ENCODE results near the gene SLC25A17.
"Not testable (repeated sequence)": the region's sequence is repeated elsewhere in the genome, so short reads cannot be mapped to it uniquely, and the experiment has no call there.

The SLC25A17 gene

DNA sequence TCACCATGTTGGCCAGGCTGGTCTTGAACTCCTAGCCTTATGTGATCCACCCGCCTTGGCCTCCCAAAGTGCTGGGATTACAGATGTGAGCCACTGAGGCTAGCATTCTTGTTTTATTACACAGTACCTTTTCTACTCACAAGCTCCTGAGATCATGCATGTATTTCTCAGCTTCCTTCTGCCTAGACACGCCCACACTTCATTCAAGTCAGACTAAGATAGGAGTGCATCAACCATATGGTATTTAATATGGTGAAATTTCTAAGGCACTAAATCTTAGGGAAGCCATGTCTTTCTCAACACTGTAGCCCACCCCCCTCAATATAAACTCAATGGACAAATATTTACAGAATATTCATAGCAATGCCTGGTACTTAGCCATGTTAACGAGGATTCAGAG, 62.1 kb downstream of the SLC25A17 start:
- no peak for DNase-seq (ENCODE audit: low spot score)

DNA sequence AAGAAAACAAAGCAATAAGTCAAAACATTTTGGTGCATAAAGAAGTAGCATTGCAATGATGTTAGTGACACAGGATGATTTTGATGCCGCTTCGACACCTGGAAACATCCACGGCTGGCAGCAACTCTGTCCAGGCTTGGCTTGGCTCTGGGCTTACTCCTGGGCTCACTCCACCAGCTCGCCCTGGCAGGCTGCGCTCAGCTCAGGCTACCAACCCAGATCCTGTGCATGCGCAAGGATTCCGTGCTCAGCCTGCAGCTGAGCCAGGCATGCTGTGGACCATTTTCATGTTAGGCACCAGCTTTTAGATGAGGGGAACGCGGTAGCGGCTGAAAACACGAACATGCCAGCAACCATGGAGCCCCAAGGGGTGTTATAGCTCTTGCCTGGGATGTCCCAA, 66.0 kb downstream of the SLC25A17 start:
- no peak for DNase-seq (ENCODE audit: low spot score)

DNA sequence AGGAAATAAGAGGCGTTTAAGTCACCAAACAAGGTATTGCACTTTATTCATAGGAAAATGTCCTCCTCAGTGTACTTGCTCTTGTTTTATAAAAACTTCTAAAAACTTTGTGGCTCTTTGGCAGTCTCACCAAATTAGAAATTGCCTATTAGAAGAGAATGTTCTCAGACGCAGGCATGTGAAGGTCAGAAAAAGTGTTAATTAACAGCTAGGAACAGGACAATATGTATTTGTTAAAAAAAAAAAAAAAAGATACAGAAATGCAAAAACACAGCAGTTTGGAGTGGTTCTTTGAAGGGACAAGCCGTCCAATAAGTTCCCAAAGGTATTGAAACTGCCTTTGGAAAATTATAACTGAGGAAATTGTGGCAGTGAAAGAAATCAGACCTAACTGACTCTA, 67.9 kb downstream of the SLC25A17 start:
- DNase-seq (ENCODE audit: low spot score), result no peak

DNA sequence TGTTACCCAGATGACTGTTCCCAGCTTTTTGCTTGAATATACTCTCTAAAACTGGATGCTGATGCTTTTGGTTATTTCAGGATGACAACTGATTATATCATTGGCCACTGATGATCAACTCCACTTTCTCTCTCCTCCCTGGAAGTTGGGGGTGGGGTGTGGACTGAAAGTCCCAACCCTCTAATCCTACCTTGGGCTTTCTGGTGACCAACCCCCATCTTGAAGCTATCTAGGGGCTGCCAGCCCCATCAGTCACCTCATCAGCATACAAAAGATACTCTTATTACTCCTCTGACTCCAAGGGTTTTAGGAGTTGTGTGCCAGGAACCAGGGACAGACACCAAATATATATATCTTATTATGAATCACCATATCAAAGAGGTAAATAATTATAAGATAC, 69.3 kb downstream of the SLC25A17 start:
- DNase-seq (ENCODE audit: low spot score), result no peak

DNA sequence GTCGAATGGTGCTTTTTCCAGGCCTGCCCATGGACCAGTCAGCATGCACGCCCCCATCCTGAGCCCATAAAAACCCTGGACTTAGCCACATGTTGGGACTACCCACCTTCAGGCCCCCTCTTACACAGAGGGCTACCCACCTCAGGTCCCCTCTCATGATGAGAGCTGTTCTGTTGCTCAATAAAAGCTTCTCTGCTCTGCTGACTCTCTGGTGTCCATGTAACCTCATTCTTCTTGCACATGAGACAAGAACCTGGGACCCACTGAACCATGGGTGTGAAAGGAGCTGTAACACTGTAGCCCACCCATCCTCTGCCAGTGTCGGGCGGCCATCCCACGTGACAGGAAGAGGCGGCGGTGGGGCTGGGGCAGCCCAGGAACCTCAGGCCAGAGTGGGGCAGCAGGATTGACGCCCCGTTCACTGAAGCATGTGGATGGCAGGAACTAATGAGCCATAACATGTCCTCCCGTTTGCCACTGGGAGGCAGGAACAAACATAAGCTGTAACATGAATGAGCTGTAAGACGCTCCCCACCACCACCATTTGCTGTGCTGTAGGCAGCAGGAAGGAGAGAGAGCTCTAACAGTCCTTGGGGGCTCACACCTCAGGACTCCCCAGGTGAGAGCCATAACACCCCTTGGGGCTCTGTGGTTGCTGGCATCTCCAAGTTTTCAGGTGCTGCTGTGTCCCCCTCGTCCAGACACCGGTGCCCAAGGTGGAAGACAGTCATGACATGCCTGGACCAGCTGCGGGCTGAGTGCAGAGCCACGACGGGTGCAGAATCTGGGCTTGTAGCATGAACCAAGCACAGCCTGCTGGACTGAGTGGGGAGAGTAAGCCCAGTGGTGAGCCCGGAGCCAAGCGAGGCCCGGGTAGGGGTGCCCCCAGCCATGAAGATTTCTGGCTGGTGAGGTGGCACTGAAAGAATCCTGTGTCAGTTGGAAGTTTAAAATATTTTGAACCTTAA, 70.5 kb downstream of the SLC25A17 start:
- DNase-seq (ENCODE audit: low spot score), result no peak

DNA sequence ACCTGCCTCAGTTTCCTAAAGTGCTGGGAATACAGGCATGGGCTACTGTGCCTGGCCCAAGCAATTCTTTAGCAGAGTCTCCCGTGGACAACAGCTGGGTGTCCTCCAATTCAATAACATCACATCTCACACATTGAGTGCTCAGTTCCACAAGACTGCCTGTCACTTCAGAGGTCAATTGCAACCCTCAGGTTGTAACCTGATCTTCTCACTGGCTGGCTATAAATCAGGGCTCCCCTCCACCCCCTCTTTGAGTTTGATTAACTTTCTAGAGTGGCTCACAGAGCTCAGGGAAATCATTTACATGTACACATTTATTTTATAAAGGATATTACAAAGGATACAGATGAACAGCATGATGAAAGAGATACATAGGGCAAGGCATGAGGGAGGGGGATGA, 71.8 kb downstream of the SLC25A17 start:
- no peak for DNase-seq (ENCODE audit: low spot score)

DNA sequence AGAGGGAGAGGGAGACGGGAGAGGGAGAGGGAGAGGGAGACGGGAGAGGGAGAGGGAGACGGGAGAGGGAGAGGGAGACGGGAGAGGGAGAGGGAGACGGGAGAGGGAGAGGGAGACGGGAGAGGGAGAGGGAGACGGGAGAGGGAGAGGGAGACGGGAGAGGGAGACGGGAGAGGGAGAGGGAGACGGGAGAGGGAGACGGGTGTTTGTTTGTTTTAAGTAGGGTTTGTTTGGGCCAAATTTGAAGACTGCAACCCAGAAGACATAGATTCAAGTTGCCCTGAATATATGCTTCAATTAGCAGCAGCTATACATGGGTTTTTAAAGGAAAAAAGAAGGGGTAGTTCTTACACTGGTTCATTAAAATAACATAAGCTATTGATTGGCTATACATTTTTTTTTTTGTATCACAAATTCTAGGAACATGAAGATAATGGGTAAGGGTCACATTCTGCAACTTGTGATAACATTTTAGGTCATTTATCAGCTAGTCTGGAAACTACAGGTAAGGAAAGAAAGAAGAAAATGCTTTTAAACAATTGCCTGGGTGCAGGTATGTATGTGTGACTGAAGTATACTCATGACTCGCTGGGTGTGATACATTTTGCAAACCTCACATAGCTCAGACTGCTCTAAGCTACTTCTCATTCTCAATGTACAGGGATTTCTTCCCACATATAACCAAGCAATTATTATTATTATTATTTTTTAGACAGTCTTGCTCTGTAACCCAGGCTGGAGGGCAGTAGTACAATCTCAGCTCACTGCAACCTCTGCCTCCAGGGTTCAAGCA, 72.5 kb downstream of the SLC25A17 start:
- DNase-seq (ENCODE audit: low spot score), result no peak

DNA sequence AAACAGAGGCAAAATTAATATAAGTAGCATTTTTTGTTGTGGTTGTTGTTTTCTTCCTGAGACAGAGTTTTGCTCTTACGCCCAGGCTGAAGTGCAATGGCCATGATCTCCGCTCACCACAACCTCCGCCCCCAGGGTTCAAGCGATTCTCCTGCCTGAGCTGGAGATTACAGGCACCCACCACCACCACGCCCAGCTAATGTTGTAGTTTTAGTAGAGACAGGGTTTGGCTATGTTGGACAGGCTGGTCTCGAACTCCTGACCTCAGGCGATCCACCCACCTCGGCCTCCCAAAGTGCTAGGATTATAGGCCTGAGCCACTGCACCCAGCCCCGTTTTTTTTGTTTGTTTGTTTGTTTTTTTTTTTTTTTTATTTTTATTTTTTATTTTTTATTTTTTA, 75.4 kb downstream of the SLC25A17 start:
- no peak for DNase-seq (ENCODE audit: low spot score)

DNA sequence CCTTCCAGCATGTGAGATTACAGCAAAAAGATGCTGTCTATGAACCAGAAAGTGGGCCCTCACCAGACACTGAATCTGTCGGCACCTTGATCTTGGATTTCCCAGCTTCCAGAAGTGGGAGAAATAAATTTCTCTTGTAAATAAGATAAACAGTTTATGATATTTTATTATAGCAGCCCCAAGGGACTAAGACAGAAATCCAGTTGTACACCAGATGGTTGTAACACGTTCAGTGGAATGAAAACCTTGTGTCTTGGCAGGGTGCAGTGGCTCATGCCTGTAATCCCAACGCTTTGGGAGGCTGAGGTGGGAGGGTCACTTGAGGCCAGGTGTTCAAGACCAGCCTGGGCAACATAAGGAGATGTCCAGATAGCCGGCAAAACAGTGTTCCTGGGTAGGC, 78.0 kb downstream of the SLC25A17 start:
- DNase-seq (ENCODE audit: low spot score), result no peak

DNA sequence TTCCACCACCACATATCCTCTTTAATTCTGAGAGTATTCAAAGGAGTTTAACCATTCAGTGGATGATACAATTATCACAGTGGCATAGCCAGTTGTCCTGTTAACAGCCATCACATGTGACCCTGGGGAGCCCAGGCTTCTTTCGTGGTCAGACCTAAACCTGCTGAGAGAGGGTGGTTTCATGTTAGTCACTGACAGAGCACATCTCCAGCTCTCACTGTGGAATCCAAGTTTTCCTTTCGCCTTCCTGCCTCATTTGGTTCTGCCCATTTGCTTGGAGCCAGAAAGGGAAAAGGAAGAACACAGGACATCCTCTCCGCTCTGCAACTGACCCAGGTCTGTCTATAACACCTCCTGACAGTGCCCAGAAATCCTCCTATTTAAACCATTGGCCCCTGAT, 79.4 kb downstream of the SLC25A17 start:
- no peak for DNase-seq (ENCODE audit: low spot score)

DNA sequence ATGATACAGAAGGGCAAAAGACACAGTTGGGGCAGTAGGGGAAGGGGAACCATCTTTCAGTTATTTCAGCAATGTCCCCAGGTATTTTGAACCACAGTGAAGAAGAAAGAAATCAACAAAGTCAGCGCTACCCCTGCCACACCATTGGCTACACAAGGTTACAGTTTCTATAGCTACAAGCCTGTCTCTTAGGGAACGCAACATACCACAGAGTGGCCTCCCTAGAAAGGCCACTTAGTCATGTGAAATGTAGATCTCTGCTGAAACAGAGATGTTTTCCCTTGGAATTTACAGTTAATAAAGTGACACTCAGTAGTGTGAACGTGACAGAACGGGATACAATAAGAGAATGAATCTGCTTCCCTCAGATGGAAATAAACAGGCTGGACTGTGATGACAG, 85.2 kb downstream of the SLC25A17 start:
- no peak for DNase-seq (ENCODE audit: low spot score)

DNA sequence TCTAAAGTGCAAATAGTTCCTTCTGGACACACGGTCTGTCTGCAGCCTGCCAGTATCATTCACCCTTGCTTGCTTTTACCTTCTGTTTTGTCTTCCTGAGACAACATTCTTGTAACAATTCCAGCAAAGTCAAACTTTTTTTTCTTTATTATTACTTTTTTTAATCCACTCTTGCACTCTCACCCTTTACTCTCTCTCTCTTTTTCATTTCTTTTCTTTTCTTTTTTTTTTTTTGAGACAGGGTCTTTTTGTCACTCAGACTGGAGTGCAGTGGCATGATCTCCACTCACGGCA, 86.2 kb downstream of the SLC25A17 start:
- no peak for DNase-seq (ENCODE audit: low spot score)

DNA sequence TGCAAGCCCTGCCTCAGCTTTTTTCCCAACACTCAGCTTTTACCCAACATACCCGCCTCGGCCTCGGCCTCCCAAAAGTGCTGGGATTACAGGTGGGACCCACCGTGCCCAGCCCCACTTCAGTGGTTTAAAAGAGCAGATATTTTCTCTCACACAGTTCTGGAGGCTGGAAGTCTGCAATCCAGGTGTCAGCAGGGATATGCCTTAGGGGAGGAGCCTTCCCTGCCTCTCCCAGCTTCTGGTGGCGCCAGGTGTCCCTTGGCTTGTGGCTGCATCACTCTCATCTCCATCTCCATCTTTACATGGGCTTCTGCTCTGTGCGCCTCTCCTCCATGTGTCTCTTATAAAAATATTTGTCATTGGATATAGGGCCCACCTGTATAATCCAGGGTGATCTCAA, 89.9 kb downstream of the SLC25A17 start:
- no peak for DNase-seq (ENCODE audit: low spot score)

DNA sequence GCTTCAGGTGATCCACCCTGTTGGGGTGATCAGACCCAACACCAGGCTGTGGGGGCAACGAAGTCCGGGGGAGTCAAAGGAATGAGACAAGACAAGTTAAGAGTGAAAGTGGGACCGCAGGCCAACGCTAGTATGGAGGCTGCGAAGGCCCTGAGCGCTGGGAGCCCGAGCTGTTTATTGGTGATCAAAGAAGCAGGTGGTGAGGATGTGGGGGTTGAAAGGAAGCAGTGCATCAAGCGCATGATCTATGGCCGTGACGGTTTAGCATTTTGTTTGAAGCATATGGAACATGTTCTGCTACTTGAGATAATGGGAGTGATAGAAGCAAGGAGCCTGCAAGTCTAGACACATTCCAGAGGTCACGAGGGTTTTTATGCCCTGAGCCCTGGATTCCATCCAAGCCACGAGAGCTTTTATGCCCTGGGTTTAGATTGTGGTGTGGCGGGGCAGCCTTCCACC, 90.4 kb downstream of the SLC25A17 start:
- no peak for DNase-seq (ENCODE audit: low spot score)

DNA sequence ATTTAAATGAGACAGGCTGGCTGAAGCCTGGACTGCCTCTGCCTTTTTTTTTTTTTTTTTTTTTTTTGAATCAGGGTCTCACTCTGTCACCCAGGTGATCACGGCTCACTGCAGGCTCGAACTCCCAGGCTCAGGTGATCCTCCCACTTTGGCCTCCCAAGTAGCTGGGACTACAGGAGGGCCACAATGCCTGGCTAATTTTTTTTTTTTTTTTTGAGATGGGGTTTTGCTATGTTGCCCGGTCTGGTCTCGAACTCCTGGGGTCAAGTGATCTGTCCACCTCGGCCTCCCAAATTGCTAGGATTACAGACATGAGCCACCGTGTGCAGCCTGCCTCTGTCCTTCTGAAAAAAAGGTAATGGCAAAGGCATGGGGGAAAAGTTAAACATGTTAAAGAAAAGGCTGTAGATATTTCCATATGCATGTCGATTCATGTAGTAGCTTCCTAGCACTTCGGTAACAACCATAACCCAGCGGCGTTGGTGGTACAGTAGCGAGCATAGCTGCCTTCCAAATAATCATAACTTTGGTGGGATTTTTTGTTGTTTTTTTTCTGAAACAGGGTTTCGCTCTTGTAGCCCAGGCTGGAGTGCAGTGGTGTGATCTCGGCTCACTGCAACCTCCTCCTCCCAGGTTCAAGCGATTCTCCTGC, 91.1 kb downstream of the SLC25A17 start:
- DNase-seq (ENCODE audit: low spot score), result no peak

DNA sequence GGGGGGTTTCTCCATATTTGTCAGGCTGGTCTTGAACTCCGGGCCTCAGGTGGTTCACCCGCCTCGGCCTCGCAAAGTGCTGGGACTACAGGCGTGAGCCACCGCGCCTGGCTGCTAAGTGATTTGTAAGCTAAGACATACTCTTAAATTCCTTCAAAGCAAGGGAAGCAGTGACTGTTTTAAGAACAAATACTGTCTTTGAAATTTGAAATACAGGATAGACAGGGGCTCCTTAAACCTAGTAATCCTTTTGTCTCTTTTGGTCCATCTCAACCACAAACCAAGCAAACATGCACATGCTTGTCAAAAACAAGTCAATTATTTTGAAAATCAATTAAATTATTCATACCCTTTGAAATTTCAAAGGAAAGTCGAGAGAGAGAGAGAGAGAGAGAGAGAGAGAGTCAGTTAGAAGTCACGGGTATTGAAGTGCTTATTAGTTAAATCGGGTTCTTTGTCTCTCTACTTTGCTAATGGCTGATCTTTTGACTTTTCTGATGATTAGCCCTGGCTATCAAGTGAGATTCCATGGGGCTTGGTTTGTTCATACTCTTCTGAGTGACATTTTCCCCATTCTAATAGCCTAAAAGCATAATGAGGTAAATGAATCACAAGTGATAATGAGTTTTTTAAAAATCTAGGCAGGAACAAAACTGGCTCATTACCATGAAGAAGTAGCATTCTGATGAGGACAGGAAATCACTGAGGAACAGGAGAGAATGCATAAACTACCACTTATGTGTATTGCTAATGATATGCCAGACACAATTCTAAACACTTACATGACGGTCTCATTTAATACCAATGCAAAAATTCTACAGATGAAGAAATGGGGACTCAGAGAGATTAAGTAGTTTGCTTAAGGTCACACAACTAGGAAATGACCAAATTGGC, 91.8 kb downstream of the SLC25A17 start:
- no peak for DNase-seq (ENCODE audit: low spot score)

DNA sequence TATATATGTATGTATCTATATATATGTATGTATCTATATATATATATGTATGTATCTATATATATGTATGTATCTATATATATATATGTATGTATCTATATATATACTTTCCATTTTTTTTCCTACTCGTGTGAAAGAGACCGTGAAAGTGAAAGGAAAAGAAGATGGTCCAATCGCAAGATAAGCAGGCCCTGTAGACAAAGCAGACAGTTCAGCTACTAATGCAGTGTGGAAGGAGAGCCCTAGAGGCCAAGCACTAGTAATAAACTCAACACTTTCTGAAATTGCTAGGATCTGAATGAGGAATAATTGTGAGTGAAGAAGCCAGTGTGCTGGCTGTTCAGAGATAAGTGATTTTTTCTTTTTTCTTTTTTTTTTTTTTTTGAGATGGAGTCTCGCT, 92.6 kb downstream of the SLC25A17 start:
- no peak for DNase-seq (ENCODE audit: low spot score)

DNA sequence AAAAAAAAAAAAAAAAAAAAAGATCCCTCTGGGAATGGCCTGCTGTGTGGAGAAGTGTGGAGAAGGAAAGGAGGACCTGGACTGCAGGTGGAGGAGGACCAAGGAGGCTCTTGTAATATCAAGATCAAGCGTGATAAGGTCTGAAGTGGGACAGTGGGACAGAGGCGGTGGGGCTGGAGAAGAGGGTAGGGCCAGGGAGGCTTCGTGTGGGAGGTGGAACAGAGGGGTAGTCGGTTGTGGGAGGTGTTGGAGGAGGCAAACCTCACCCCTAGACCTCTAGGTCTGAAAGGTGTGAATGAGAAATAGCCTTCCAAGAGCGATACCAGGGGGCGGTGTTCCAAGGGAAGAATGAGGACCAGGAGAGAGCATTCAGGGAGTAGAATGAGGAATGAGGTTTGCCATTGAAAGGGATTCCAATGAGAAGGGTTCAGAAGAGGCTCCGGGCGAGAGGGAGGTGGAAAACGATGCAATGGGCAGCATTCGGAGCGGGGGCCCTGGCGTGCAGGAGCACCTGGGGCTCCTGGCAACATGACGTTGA, 95.7 kb downstream of the SLC25A17 start:
- no peak for DNase-seq (ENCODE audit: low spot score)

DNA sequence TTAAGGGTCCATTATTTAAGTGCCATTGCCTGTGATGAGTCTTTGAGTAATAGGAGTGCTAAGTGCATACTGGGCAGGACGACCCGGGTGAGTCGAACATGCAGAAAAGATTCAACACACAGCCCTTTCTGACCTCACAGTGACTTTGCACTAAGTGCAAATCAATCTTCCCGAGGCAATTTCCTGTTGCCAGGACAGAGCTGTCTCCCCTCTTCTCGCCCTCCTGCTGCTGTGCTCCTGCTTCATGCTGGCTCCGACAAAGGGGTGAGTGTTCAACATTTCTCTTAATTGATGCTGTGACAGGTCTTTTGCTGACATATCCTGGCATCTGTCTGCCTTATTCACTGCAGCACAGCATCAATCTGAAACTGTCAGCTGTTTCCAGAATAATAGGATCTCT, 97.9 kb downstream of the SLC25A17 start:
- no peak for DNase-seq (ENCODE audit: low spot score)

DNA sequence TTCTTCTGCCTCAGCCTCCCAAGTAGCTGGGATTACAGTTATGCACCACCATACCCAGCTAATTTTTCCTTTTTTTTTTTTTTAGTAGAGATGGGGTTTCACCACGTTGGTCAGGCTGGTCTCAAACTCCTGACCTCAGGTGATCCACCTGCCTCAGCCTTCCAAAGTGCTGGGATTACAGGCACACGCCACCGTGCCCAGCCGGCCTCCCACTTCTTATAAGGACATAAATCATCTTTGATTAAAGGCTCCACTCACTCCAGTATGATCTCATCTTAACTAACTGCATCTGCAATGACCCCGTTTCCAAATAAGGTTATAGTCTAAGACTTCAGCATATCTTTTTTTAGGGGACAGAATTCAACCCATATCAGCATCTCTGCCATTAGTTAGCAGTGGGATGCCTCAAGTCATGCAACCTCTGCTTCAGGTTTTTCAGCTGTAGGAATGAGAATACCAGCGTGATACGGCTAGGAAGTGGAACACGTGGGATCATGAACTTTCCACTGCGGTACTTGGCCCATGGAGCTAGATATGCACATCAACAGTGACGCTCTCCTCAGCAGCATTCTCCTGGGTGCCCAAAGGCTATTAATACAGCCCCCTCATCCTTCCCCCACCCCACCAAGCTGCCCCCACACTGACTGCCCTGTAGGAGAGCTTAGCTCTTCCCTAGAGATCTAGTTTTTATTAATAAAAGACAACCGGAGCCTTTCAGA, 98.4 kb downstream of the SLC25A17 start:
- DNase-seq (ENCODE audit: low spot score), result no peak

DNA sequence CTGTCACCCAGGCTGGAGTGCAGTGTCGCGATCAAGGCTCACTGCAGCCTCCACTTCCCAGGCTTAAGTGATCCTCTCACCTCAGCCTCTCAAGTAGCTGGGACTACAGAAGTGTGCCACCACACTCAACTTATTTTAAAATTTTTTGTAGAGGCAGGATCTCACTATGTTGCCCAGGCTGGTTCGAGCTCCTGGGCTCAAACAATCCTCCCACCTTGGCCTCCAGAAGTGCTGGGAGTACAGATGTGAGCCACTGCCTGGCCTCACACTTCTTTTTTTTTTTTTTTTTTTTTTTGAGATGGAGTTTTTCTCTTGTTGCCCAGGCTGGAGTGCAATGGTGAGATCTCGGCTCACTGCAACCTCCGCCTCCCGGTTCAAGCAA, 99.0 kb downstream of the SLC25A17 start:
- DNase-seq (ENCODE audit: low spot score), result not testable (repeated sequence)

Data from GM03348 (cell line).